Measurements from ENCODE around the gene LRRC55. TPM values are rescaled to one million over a fixed set of nuclear protein-coding genes. Genes with fewer than 3 reads are reported as not detected.

The LRRC55 gene
- total RNA-seq, 1 experiment from 2014 or later, result not detected

DNA sequence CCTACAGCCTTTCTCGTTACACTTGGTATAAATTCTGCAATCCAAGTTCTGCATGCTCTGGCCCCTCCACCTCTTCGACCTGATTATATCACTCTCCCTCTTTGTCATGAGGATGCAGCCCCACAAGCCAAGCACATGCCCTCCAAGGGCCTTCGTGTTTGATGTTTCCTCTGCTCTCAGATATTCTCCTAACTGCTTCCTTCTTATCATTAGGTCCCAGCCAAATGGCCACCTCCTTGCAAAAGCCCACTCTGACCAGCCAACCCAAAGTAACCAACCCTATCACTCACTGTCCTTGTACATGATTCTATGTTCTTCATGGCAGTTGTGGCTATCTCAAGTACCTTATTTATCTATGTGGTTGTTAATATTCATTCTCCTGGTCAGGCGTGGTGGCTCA lies 38.3 kb upstream of the LRRC55 start:
- RAD21 ChIA-PET (ENCODE audit: low non-redundant PET in 1 of 2, low total read pairs in 2 of 2, uncharacterized antibody in 2 of 2, unreplicated experiment in 2 of 2), result no interaction called here
- H3K27me3 ChIP-seq (ENCODE audit: insufficient read depth, low read length), result peaks cover 23% of the 10 kb centered on the region
- no peak overlapping the region for H3K4me2 ChIP-seq (ENCODE audit: low read length)
- no peaks in the 10 kb centered on the region for H3K9me3 ChIP-seq (ENCODE audit: control insufficient read depth in 1 of 2, insufficient read depth in 1 of 2, low read depth in 1 of 2, low read length in 2 of 2)
- H3K9ac ChIP-seq (ENCODE audit: low read length), result no peak overlapping the region
- CTCF ChIA-PET, result no interaction called here
- BruUV-seq (replicated peaks), result no TSS peak
- H3K4me1 ChIP-seq (ENCODE audit: control insufficient read depth in 1 of 2, insufficient read depth in 2 of 2, low read length in 2 of 2), result no peaks in the 10 kb centered on the region
- H2AFZ ChIP-seq (ENCODE audit: low read depth, low read length, poor library complexity, severe bottlenecking), result no peak overlapping the region
- TF ChIP-seq CBX3 (IDR thresholded peaks at IDR 0.05; ENCODE audit: low read depth), result no peak
- TF ChIP-seq JUND (IDR thresholded peaks at IDR 0.05), result no peak
- no peak for TF ChIP-seq FOSL1 (IDR thresholded peaks at IDR 0.05; ENCODE audit: low read depth)
- TF ChIP-seq SP1 (IDR thresholded peaks at IDR 0.05; ENCODE audit: low read depth), result no peak
- no peak for TF ChIP-seq SIN3A (IDR thresholded peaks at IDR 0.05; ENCODE audit: low read depth)
- TF ChIP-seq, protein P1, sequence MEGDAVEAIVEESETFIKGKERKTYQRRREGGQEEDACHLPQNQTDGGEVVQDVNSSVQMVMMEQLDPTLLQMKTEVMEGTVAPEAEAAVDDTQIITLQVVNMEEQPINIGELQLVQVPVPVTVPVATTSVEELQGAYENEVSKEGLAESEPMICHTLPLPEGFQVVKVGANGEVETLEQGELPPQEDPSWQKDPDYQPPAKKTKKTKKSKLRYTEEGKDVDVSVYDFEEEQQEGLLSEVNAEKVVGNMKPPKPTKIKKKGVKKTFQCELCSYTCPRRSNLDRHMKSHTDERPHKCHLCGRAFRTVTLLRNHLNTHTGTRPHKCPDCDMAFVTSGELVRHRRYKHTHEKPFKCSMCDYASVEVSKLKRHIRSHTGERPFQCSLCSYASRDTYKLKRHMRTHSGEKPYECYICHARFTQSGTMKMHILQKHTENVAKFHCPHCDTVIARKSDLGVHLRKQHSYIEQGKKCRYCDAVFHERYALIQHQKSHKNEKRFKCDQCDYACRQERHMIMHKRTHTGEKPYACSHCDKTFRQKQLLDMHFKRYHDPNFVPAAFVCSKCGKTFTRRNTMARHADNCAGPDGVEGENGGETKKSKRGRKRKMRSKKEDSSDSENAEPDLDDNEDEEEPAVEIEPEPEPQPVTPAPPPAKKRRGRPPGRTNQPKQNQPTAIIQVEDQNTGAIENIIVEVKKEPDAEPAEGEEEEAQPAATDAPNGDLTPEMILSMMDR (IDR thresholded peaks at IDR 0.05 in 2 of 3, conservative IDR thresholded peaks at IDR 0.05 in 1 of 3; ENCODE audit: borderline replicate concordance in 1 of 3, insufficient read depth in 1 of 3, low read depth in 2 of 3, low read length in 2 of 3), result no peak
- TF ChIP-seq POLR2AphosphoS5 (IDR thresholded peaks at IDR 0.05; ENCODE audit: low read depth, low read length), result no peak
- TF ChIP-seq, protein P2, sequence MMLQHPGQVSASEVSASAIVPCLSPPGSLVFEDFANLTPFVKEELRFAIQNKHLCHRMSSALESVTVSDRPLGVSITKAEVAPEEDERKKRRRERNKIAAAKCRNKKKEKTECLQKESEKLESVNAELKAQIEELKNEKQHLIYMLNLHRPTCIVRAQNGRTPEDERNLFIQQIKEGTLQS (IDR thresholded peaks at IDR 0.05), result no peak
- no peak for TF ChIP-seq EZH2 (IDR thresholded peaks at IDR 0.05)
- TF ChIP-seq, protein P3, sequence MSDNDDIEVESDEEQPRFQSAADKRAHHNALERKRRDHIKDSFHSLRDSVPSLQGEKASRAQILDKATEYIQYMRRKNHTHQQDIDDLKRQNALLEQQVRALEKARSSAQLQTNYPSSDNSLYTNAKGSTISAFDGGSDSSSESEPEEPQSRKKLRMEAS (IDR thresholded peaks at IDR 0.05), result no peak
- TF ChIP-seq EZH2phosphoT487 (IDR thresholded peaks at IDR 0.05; ENCODE audit: borderline replicate concordance), result no peak
- TF ChIP-seq POLR2A (IDR thresholded peaks at IDR 0.05; ENCODE audit: borderline replicate concordance, extremely low read depth, insufficient read depth, insufficient read length), result no peak
- TF ChIP-seq ZFX (IDR thresholded peaks at IDR 0.05), result no peak
- TF ChIP-seq, protein P4, sequence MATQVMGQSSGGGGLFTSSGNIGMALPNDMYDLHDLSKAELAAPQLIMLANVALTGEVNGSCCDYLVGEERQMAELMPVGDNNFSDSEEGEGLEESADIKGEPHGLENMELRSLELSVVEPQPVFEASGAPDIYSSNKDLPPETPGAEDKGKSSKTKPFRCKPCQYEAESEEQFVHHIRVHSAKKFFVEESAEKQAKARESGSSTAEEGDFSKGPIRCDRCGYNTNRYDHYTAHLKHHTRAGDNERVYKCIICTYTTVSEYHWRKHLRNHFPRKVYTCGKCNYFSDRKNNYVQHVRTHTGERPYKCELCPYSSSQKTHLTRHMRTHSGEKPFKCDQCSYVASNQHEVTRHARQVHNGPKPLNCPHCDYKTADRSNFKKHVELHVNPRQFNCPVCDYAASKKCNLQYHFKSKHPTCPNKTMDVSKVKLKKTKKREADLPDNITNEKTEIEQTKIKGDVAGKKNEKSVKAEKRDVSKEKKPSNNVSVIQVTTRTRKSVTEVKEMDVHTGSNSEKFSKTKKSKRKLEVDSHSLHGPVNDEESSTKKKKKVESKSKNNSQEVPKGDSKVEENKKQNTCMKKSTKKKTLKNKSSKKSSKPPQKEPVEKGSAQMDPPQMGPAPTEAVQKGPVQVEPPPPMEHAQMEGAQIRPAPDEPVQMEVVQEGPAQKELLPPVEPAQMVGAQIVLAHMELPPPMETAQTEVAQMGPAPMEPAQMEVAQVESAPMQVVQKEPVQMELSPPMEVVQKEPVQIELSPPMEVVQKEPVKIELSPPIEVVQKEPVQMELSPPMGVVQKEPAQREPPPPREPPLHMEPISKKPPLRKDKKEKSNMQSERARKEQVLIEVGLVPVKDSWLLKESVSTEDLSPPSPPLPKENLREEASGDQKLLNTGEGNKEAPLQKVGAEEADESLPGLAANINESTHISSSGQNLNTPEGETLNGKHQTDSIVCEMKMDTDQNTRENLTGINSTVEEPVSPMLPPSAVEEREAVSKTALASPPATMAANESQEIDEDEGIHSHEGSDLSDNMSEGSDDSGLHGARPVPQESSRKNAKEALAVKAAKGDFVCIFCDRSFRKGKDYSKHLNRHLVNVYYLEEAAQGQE (IDR thresholded peaks at IDR 0.05; ENCODE audit: low read depth), result no peak
- no peak overlapping the region for H3K27ac ChIP-seq (ENCODE audit: low read depth, low read length)
- no peaks in the 10 kb centered on the region for H3K9me2 ChIP-seq (ENCODE audit: insufficient read depth)
- POLR2A ChIA-PET, result no interaction called here
- no peaks in the 10 kb centered on the region for H4K20me1 ChIP-seq (ENCODE audit: insufficient read depth)
- H3K4me3 ChIP-seq (replicated peaks in 1 of 2; ENCODE audit: low read depth in 1 of 2, low read length in 2 of 2), result no peak overlapping the region
- H3K36me3 ChIP-seq (ENCODE audit: control insufficient read depth in 1 of 2, insufficient read depth in 2 of 2, low read length in 2 of 2), result no peaks in the 10 kb centered on the region
- intact Hi-C loops (cut with micrococcal nuclease), result no loop called here
- no peak for ATAC-seq
- DNase-seq (ENCODE audit: low read depth, low spot score), result no peak
- H3K79me2 ChIP-seq (ENCODE audit: insufficient read depth, low read length), result no peaks in the 10 kb centered on the region
